Coronary artery (tissue), 2 donors: ENCODE data around the gene MUC2.

Experiments used
- DNase-seq: peaks from one replicate; pipeline ENCODE4 v3.0.0-alpha.2; 2017; ENCODE audit warnings: low spot score
- H3K27ac ChIP-seq, 2 donors: fragments of 200-600 bp; sonication (generic); one replicate each; pipeline ENCODE4 v1.5.1; 2016 to 2019
- H3K4me3 ChIP-seq: fragments of 200-600 bp; sonication (generic); 2 replicates; pipeline ENCODE4 v1.5.1; 2016; ENCODE audit warnings: mild to moderate bottlenecking, moderate library complexity
- TF ChIP-seq, protein P1 (sequence below): fragments of 200-600 bp; sonication (generic); IDR thresholded peaks from one replicate; pipeline ENCODE4 v1.5.1; 2019; ENCODE audit warnings: antibody characterized with exemption

Gene MUC2

DNA sequence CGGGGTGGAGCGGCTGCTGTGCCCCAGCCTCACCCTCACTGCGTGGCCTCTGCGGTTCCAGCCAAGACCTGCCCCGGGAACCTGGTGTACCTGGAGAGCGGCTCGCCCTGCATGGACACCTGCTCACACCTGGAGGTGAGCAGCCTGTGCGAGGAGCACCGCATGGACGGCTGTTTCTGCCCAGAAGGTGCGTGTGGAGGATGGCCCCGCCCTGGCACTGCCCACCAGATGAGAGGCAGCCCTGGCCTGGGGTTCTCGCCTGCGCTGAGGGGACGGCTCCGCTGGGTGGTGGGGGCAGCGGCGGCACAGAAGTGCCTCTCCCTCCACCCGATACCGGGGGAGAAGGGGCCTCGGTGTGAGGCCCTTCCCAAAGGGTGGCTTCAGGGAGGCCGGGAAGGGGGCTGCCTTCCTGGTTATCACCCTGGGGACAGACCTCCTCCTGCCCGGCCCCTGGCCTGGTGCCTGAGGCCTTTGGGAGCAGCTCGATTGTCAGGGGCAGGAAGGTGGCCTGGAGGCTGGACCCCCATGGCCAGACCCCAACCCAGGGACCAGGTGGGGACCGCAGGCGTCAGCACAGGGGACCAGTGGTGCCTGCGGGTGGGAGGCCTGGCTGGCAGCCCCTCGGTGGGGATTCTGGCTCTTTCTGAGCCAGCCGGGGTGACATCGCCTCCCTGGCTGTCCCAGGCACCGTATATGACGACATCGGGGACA, 7.1 kb downstream of the MUC2 start:
- TF ChIP-seq, protein P1, sequence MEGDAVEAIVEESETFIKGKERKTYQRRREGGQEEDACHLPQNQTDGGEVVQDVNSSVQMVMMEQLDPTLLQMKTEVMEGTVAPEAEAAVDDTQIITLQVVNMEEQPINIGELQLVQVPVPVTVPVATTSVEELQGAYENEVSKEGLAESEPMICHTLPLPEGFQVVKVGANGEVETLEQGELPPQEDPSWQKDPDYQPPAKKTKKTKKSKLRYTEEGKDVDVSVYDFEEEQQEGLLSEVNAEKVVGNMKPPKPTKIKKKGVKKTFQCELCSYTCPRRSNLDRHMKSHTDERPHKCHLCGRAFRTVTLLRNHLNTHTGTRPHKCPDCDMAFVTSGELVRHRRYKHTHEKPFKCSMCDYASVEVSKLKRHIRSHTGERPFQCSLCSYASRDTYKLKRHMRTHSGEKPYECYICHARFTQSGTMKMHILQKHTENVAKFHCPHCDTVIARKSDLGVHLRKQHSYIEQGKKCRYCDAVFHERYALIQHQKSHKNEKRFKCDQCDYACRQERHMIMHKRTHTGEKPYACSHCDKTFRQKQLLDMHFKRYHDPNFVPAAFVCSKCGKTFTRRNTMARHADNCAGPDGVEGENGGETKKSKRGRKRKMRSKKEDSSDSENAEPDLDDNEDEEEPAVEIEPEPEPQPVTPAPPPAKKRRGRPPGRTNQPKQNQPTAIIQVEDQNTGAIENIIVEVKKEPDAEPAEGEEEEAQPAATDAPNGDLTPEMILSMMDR, result no peak
- no peak overlapping the region for H3K27ac ChIP-seq
- no peak for DNase-seq
- H3K4me3 ChIP-seq, result no peak overlapping the region

DNA sequence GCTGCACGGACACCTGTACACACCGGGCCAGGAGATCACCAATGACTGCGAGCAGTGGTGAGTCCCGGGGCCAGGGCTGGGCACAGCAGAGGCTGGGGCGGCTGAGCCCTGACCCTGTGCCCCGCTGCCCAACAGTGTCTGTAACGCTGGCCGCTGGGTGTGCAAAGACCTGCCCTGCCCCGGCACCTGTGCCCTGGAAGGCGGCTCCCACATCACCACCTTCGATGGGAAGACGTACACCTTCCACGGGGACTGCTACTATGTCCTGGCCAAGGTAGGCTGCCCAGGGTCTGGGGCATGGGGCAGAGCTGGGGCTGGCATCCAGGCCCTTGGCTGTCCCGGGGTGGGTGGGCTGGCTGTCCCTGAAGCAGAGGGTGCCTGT, 7.7 kb downstream of the MUC2 start:
- Histone ChIP-seq H3K4me3 (no peak overlapping the region), H3K27ac (no peak overlapping the region)
- TF ChIP-seq, protein P1, result no peak
- no peak for DNase-seq

DNA sequence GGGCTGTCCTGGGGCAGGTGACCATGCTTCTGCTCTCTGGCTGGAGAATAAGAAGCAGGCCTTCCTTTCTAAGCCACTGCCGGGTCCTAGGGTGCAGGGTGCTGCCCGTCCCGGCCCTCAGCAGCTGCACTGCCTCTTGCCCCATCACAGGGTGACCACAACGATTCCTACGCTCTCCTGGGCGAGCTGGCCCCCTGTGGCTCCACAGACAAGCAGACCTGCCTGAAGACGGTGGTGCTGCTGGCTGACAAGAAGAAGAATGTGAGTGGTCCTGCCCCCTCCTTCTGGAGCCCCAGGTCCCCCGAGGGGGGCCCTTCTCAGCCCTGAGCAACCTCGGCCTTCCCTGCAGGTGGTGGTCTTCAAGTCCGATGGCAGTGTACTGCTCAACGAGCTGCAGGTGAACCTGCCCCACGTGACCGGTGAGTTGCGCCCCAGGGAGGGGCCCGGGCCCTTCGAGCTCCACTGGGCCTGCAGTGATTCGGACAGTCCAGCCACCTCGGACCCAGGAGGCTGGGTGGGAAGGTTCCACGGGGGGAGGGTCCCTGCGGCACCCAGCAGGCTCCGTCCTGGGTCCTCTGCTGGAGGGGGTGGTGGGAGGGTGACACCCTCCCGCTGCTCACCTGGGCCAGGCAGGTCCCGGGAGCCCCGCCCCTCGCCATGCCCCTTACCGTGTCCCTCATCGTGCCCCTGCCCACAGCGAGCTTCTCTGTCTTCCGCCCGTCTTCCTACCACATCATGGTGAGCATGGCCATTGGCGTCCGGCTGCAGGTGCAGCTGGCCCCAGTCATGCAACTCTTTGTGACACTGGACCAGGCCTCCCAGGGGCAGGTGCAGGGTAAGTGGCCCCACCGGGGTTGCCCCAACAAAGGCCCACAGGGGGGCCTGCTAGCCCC, 8.3 kb downstream of the MUC2 start:
- TF ChIP-seq, protein P1, result no peak
- no peak for DNase-seq
- Histone ChIP-seq H3K4me3 (no peak overlapping the region), H3K27ac (no peak overlapping the region)

DNA sequence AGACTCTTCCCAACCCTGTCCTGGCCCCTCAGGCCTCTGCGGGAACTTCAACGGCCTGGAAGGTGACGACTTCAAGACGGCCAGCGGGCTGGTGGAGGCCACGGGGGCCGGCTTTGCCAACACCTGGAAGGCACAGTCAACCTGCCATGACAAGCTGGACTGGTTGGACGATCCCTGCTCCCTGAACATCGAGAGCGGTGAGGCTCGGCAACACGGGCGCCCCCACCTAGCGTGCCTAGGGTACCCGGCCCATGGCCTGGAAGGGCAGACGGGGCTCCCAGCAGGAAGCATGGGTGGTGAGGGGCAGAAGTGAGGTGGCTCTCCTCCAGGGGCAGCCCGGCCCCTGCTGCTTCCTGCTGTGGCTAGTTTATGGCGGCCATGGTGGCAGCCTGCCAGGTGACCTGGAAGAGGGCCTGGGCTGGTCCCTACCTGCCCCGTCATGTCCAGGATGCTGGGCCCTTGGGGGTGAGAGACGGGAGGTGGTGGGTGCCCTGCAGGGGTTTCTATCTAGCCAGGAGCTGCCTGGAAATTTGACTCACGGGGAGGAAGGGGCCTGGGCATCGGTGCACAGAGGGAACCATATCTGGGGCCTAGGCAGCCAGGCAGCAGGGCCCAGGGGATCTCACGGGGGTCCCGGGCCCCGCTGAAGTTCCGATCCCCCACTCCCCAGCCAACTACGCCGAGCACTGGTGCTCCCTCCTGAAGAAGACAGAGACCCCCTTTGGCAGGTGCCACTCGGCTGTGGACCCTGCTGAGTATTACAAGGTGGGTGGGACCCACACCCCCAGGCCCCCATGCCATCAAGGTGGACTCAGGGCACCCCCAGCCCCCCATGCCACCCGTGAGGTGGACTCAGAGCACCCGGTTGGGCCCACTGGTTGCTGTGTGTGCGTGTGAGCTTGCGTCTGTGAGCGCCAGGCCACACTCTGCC, 9.2 kb downstream of the MUC2 start:
- TF ChIP-seq, protein P1, result no peak
- no peak for DNase-seq
- Histone ChIP-seq H3K4me3 (no peak overlapping the region), H3K27ac (no peak overlapping the region)

DNA sequence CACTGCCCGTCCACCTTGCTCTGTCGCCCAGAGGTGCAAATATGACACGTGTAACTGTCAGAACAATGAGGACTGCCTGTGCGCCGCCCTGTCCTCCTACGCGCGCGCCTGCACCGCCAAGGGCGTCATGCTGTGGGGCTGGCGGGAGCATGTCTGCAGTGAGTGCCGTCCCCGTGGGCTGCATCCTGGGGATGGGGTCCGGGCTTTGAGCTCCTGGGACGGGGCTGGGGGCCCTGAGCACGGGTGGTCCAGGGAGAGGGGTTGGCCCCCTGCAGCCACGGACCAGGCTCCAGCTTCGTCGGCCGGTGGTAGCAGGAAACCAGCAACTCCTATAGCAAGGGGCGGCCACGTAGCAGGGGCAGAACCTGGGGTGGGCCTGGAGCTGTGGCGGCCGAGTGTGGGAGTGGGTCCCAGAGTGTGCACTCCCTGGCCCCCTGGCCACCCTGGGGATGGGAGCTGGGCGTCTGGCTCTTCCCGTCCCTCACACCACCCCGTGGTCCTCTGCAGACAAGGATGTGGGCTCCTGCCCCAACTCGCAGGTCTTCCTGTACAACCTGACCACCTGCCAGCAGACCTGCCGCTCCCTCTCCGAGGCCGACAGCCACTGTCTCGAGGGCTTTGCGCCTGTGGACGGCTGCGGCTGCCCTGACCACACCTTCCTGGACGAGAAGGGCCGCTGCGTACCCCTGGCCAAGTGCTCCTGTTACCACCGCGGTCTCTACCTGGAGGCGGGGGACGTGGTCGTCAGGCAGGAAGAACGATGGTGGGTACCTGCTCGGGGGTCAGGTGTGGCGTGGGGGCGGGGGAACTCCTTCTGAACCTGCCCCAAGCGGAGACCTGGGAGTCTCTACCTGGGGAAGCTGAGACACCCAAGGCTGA, 10.1 kb downstream of the MUC2 start:
- TF ChIP-seq, protein P1, result no peak

More for the DNA sequence above, 10.1 kb downstream of the MUC2 start:
- DNase-seq, result no peak
- Histone ChIP-seq H3K4me3 (no peak overlapping the region), H3K27ac (no peak overlapping the region)
